Right atrium auricular region (tissue), 2 donors: ENCODE results near the gene WIPF1. TPM values are rescaled to one million over a fixed set of nuclear protein-coding genes. Genes with fewer than 3 reads are reported as not detected.

Experiments used
- DNase-seq: peaks from one replicate; pipeline ENCODE4 v3.0.0-alpha.2; 2019; ENCODE audit warnings: low spot score
- H3K27ac ChIP-seq, 2 donors: fragments of 200-600 bp; sonication (generic); 1 replicate in 1 of 2; 2 replicates in 1 of 2; pipeline ENCODE4 v1.5.1; 2016 to 2019
- H3K27me3 ChIP-seq, 2 donors: fragments of 200-600 bp; sonication (generic); one replicate each; pipeline versions ENCODE4 v1.5.1 to v1.6.0; 2017 to 2019
- H3K36me3 ChIP-seq: fragments of 200-600 bp; sonication (generic); one replicate; pipeline ENCODE4 v1.5.1; 2016
- H3K4me1 ChIP-seq, 2 donors: fragments of 200-600 bp; sonication (generic); one replicate each; pipeline versions ENCODE4 v1.5.1 to v1.6.0; 2017 to 2019
- H3K4me3 ChIP-seq, 2 donors: fragments of 200-600 bp; sonication (generic); 1 replicate in 1 of 2; 2 replicates in 1 of 2; pipeline ENCODE4 v1.5.1; 2017 to 2019; ENCODE audit warnings: mild to moderate bottlenecking in 1 of 2, moderate library complexity in 1 of 2
- H3K9me3 ChIP-seq, 2 donors: fragments of 200-600 bp; sonication (generic); one replicate each; pipeline ENCODE4 v1.5.1; 2019
- CTCF ChIP-seq, 2 donors: fragments of 200-600 bp; sonication (generic); IDR thresholded peaks; one replicate each; pipeline ENCODE4 v1.5.1; 2019; ENCODE audit warnings: antibody characterized with exemption in 2 of 2
- total RNA-seq, 2 donors: library from RNA; depleted of rRNA; stranded (reverse); fragments of >200 nt; gene quantifications; one replicate each; pipeline ENCODE4 v1.1.0, GENCODE V29; 2016

WIPF1 gene, protein sequence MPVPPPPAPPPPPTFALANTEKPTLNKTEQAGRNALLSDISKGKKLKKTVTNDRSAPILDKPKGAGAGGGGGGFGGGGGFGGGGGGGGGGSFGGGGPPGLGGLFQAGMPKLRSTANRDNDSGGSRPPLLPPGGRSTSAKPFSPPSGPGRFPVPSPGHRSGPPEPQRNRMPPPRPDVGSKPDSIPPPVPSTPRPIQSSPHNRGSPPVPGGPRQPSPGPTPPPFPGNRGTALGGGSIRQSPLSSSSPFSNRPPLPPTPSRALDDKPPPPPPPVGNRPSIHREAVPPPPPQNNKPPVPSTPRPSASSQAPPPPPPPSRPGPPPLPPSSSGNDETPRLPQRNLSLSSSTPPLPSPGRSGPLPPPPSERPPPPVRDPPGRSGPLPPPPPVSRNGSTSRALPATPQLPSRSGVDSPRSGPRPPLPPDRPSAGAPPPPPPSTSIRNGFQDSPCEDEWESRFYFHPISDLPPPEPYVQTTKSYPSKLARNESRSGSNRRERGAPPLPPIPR
- total RNA-seq: 10 to 100 TPM; 12.3 to 17.5 TPM

- H3K4me3 ChIP-seq: peak within 1 kb of the TSS in 1 of 2 donors; percentile 7
- no peak for DNase-seq
- no peaks in the 10 kb centered on the region for H3K36me3 ChIP-seq
- peaks cover 0 to 26% of the 10 kb centered on the region in 2 donors for H3K4me1 ChIP-seq
- no peaks in the 10 kb centered on the region for H3K27me3 ChIP-seq
- H3K9me3 ChIP-seq: no peaks in the 10 kb centered on the region
- peak within 1 kb of the TSS; percentile 22 to 47 for H3K27ac ChIP-seq
- TF ChIP-seq CTCF (IDR thresholded peaks at IDR 0.05): no peak
These were observed at the start of gene WIPF1 for GRCh38 chr2:174597345-174598047. Gene WIPF1 (minus strand): TSS chr2:174597804. CDS start chr2:174585573, 12,231 bp downstream.

GRCh38 chr2:174645296-174645695 is 47.7 kb upstream of the WIPF1 start:
- no peak for DNase-seq
- Histone ChIP-seq H3K4me3 (no peak overlapping the region), H3K9me3 (peaks cover 0 to 9% of the 10 kb centered on the region in 2 donors), H3K36me3 (no peaks in the 10 kb centered on the region), H3K4me1 (no peaks in the 10 kb centered on the region), H3K27me3 (no peaks in the 10 kb centered on the region), H3K27ac (no peak overlapping the region)
- no peak for TF ChIP-seq CTCF (IDR thresholded peaks at IDR 0.05)

- H3K36me3 ChIP-seq: no peaks in the 10 kb centered on the region
- no peaks in the 10 kb centered on the region for H3K27me3 ChIP-seq
- DNase-seq: no peak
- H3K9me3 ChIP-seq: peaks cover 0 to 7% of the 10 kb centered on the region in 2 donors
- no peaks in the 10 kb centered on the region for H3K4me1 ChIP-seq
- H3K4me3 ChIP-seq: no peak overlapping the region
- no peak for TF ChIP-seq CTCF (IDR thresholded peaks at IDR 0.05)
- no peak overlapping the region for H3K27ac ChIP-seq
These were observed 46.8 kb upstream of the WIPF1 start for GRCh38 chr2:174644406-174644805.

DNA sequence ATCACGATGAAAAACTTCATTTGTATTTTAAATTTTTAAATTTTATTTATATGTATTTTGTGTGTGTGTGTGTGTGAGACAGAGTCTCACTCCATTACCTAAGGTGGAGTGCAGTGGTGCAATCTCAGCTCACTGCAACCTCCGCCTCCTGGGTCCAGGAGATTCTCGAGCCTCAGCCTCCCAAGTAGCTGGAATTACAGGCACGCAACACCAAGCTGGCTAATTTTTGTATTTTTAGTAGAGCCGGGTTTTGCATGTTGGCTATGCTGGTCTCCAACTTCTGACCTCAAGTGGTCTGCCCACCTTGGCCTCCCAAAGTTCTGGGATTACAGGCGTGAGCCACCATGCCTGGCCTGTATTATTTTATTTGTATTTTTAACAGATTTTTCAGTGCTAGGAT is 45.8 kb upstream of the WIPF1 start:
- TF ChIP-seq CTCF (IDR thresholded peaks at IDR 0.05): no peak
- H3K27me3 ChIP-seq: no peaks in the 10 kb centered on the region
- no peaks in the 10 kb centered on the region for H3K4me1 ChIP-seq
- DNase-seq: no peak
- no peaks in the 10 kb centered on the region for H3K36me3 ChIP-seq
- no peaks in the 10 kb centered on the region for H3K9me3 ChIP-seq
- H3K4me3 ChIP-seq: no peak overlapping the region
- no peak overlapping the region for H3K27ac ChIP-seq

- no peaks in the 10 kb centered on the region for H3K36me3 ChIP-seq
- no peak for DNase-seq
- no peak overlapping the region for H3K4me3 ChIP-seq
- no peak overlapping the region for H3K27ac ChIP-seq
- no peaks in the 10 kb centered on the region for H3K4me1 ChIP-seq
- no peak for TF ChIP-seq CTCF (IDR thresholded peaks at IDR 0.05)
- H3K27me3 ChIP-seq: no peaks in the 10 kb centered on the region
- H3K9me3 ChIP-seq: no peaks in the 10 kb centered on the region
These were observed 43.6 kb upstream of the WIPF1 start for GRCh38 chr2:174641168-174641567.
